GM12878 (cell line): Measurements from ENCODE around the gene RAB12. TPM values are rescaled to one million over a fixed set of nuclear protein-coding genes. Genes with fewer than 3 reads are reported as not detected.

Source experiments
- ATAC-seq: fragments of 200-7000 bp; cut with Tn5 transposase; 3 replicates; pipeline ENCODE4 v1.9.1; 2020; ENCODE audit warnings: mild to moderate bottlenecking, moderate library complexity
- BruUV-seq: library from RNA; stranded (reverse); fragments of 400-500 nt; replicated peaks from 2 replicates; lab custom pipeline; 2021; lab: Mats Ljungman, UMichigan
- CTCF ChIA-PET: fragments of 300-600 bp; sonication (Branson Sonifier 250); formaldehyde crosslinking; extraction: SDS; loops from one replicate; lab custom pipeline; 2021; ENCODE audit warnings: inconsistent platforms; lab: Yijun Ruan, JAX
- POLR2A ChIA-PET: fragments of 350-600 bp; formaldehyde crosslinking; extraction: SDS; loops from one replicate; lab custom pipeline; 2021; ENCODE audit warnings: inconsistent platforms; lab: Charles Lee
- RAD21 ChIA-PET: fragments of 300-600 bp; sonication (Branson Sonifier 250); formaldehyde crosslinking; loops from one replicate; lab custom pipeline; 2023; ENCODE audit warnings: antibody characterized with exemption; ENCODE audit not compliant: unreplicated experiment; lab: Charles Lee
- SMC1A ChIA-PET: fragments of 300-600 bp; sonication (Branson Sonifier 250); formaldehyde crosslinking; loops from one replicate; lab custom pipeline; 2023; ENCODE audit not compliant: unreplicated experiment, uncharacterized antibody; lab: Charles Lee
- DNase-seq: peaks from one replicate; pipeline ENCODE4 v3.0.0-alpha.2; 2011; ENCODE audit warnings: low read depth, low spot score
- FAIRE-seq: peaks from 3 replicates; lab custom pipeline; 2011; peaks lifted over from hg19 to GRCh38; lab: Jason Lieb, UNC
- H2AFZ ChIP-seq: 2 replicates; pipeline ENCODE4 v1.6.0; 2011; ENCODE audit warnings: low read depth, low read length, control low read depth; ENCODE audit not compliant: control insufficient read depth
- H3K27ac ChIP-seq: 2 replicates; pipeline ENCODE4 v1.5.1; 2011; ENCODE audit warnings: control low read depth; ENCODE audit not compliant: control insufficient read depth, insufficient read depth
- H3K27me3 ChIP-seq, 2 experiments: replicated peaks in 1 of 2; 2 replicates each; pipeline versions ENCODE4 v1.6.0 to v1.6.1; 2011; ENCODE audit warnings: low read length in 1 of 2; ENCODE audit not compliant: control insufficient read depth in 2 of 2, insufficient read depth in 2 of 2
- H3K36me3 ChIP-seq, 2 experiments: 2 replicates each; pipeline ENCODE4 v1.5.1; 2011; ENCODE audit warnings: low read length in 1 of 2; ENCODE audit not compliant: control insufficient read depth in 2 of 2, insufficient read depth in 2 of 2
- H3K4me1 ChIP-seq: 2 replicates; pipeline ENCODE4 v1.6.1; 2011; ENCODE audit warnings: mild to moderate bottlenecking, low read length, moderate library complexity, mixed read lengths; ENCODE audit not compliant: control insufficient read depth, insufficient read depth
- H3K4me2 ChIP-seq: 2 replicates; pipeline ENCODE4 v1.6.0; 2011; ENCODE audit warnings: control low read depth; ENCODE audit not compliant: control insufficient read depth, insufficient read depth
- H3K4me3 ChIP-seq: fragments of 200-600 bp; sonication (generic); 2 replicates; pipeline ENCODE4 v1.5.1; 2016
- H3K79me2 ChIP-seq: 2 replicates; pipeline ENCODE4 v1.6.0; 2011; ENCODE audit warnings: low read length; ENCODE audit not compliant: control insufficient read depth, insufficient read depth
- H3K9ac ChIP-seq: 2 replicates; pipeline ENCODE4 v1.8.0; 2011; ENCODE audit warnings: low read length, control low read depth, mixed read lengths; ENCODE audit not compliant: control insufficient read depth, insufficient read depth
- H3K9me3 ChIP-seq: replicated peaks from 3 replicates; pipeline ENCODE4 v1.5.1; 2011; ENCODE audit warnings: mild to moderate bottlenecking, low read length; ENCODE audit not compliant: control insufficient read depth, insufficient read depth
- H4K20me1 ChIP-seq: 2 replicates; pipeline ENCODE4 v1.6.0; 2011; ENCODE audit not compliant: control insufficient read depth, insufficient read depth
- ASH2L ChIP-seq: fragments of 300-600, 200-600 bp; sonication (generic); IDR thresholded peaks from 2 replicates; pipeline ENCODE4 v1.6.1; 2017; ENCODE audit warnings: low read depth, mild to moderate bottlenecking, borderline replicate concordance
- CREM ChIP-seq: IDR thresholded peaks from 2 replicates; pipeline ENCODE4 v1.6.1; 2014; ENCODE audit warnings: antibody characterized with exemption, low read depth
- CTCF ChIP-seq, 3 experiments: IDR thresholded peaks in 2 of 3; conservative IDR thresholded peaks in 1 of 3; 2 replicates each; pipeline ENCODE4 v1.5.1; 2011; ENCODE audit warnings: low read depth in 3 of 3, low read length in 3 of 3, mild to moderate bottlenecking in 3 of 3, control low read depth in 2 of 3, moderate library complexity in 2 of 3, inconsistent platforms in 1 of 3, mixed read lengths in 1 of 3; ENCODE audit not compliant: control insufficient read depth in 2 of 3, insufficient read depth in 1 of 3; ENCODE audit errors: extremely low read depth in 1 of 3
- E4F1 ChIP-seq: fragments of 450-650 bp; IDR thresholded peaks from 2 replicates; pipeline ENCODE4 v1.6.1; 2018; ENCODE audit warnings: borderline replicate concordance, mild to moderate bottlenecking; ENCODE audit not compliant: partially characterized antibody
- IRF4 ChIP-seq: IDR thresholded peaks from 2 replicates; pipeline ENCODE4 v1.6.1; 2011; ENCODE audit warnings: low read depth, low read length
- WGBS: methylation state at CpG from one replicate; pipeline ENCODE4 v1.1.6; 2016; ENCODE audit warnings: low lambda C conversion rate; ENCODE audit not compliant: insufficient replicate concordance, insufficient coverage; ENCODE audit errors: missing lambda C conversion rate; 5-methylcytosine and 5-hydroxymethylcytosine counted together
- in situ Hi-C: fragments of 300-500 bp; cut with MboI; formaldehyde crosslinking; loops from 9 replicates; pipeline ENCODE4 v1.14.3; 2018; ENCODE audit warnings: mixed read lengths
- intact Hi-C: fragments of 100-400 bp; cut with micrococcal nuclease; formaldehyde crosslinking; loops from one replicate; pipeline ENCODE4 v1.14.2; 2022; ENCODE audit not compliant: unreplicated experiment
- polyA plus RNA-seq, 11 experiments: library from polyadenylated mRNA; depleted of rRNA in 4 of 11; unstranded in 6 of 11; stranded (reverse) in 5 of 11; fragments of >200 nt; fragmentation: Nextera tagmentation in 4 of 11; fragmentation: Illumina TruSeq in 1 of 11; extraction: Ambion mirVana in 4 of 11; extraction: Trizol in 1 of 11; gene quantifications; 1 replicate in 1 of 11; 2 replicates in 10 of 11; pipeline versions ENCODE4 v1.2.1 to v1.2.3, GENCODE V29; 2011 to 2016; ENCODE audit warnings: inconsistent platforms in 2 of 11, missing spikeins in 2 of 11, low read depth in 1 of 11
- total RNA-seq, 4 experiments: library from RNA; depleted of rRNA in 3 of 4; stranded (reverse); fragments of >200 nt in 3 of 4; fragmentation: Illumina TruSeq in 1 of 4; extraction: Trizol in 1 of 4; gene quantifications; 2 replicates each; pipeline versions ENCODE4 v1.2.1 to v1.2.3, GENCODE V29; 2013 to 2021
- TF ChIP-seq, protein P1 (sequence below): IDR thresholded peaks from 2 replicates; pipeline ENCODE4 v1.6.1; 2011; ENCODE audit warnings: mild to moderate bottlenecking, low read depth, low read length, moderate library complexity; ENCODE audit not compliant: insufficient replicate concordance

Gene RAB12
- total and polyA plus RNA-seq, 10 of the 15 experiments (the other 5 are each of a cell fraction or from before 2014, with no cell fraction given), result 0.71 to 29.8 (median 14.0) TPM

- Histone ChIP-seq H3K4me2 (no peak overlapping the region), H3K27me3 (no peaks in the 10 kb centered on the region), H3K9ac (no peak overlapping the region), H2AFZ (no peak overlapping the region), H3K9me3 (no peaks in the 10 kb centered on the region), H3K79me2 (peaks cover 25% of the 10 kb centered on the region), H3K4me1 (peaks cover 8% of the 10 kb centered on the region), H3K4me3 (no peak overlapping the region), H3K27ac (no peak overlapping the region), H3K36me3 (peaks cover 9 to 25% of the 10 kb centered on the region in 2 experiments), H4K20me1 (no peaks in the 10 kb centered on the region; the same call in 1 of the 2 replicates)
- intact Hi-C loops, result no loop called here
- 98% methylated on average over 11 of the region's 11 CpGs for WGBS
- ChIA-PET RAD21 (no interaction called here), SMC1A (no interaction called here), CTCF (no interaction called here), POLR2A (no interaction called here)
- in situ Hi-C loops, result loop anchor here (25.0 kb wide), 1 partner anchor 1415 kb away; no protein-coding TSS in a partner anchor
- DNase-seq, result no peak
- no peak for FAIRE-seq
- TF ChIP-seq E4F1 (no peak), CREM (no peak), ASH2L (no peak), CTCF (IDR thresholded peaks at IDR 0.05 in 2 of 3, conservative IDR thresholded peaks at IDR 0.05 in 1 of 3; ENCODE audit: control insufficient read depth in 2 of 3, extremely low read depth in 1 of 3, insufficient read depth in 1 of 3, low read depth in 3 of 3, low read length in 3 of 3) (no peak), IRF4 (no peak)
- TF ChIP-seq, protein P1, sequence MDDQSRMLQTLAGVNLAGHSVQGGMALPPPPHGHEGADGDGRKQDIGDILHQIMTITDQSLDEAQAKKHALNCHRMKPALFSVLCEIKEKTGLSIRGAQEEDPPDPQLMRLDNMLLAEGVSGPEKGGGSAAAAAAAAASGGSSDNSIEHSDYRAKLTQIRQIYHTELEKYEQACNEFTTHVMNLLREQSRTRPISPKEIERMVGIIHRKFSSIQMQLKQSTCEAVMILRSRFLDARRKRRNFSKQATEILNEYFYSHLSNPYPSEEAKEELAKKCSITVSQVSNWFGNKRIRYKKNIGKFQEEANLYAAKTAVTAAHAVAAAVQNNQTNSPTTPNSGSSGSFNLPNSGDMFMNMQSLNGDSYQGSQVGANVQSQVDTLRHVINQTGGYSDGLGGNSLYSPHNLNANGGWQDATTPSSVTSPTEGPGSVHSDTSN, result no peak
- BruUV-seq, result no TSS peak
- ATAC-seq, result no peak
Measured at GRCh38 chr18:8627107-8627472, 17.9 kb downstream of the RAB12 start.
